GM13977 (cell line): ENCODE data around the gene DPYSL3.
A peak's percentile ranks its signal among the peaks of the same experiment; 100 is the strongest.
"Not testable (repeated sequence)": the region's sequence is repeated elsewhere in the genome, so short reads cannot be mapped to it uniquely, and the experiment has no call there.

Source experiments
- DNase-seq: peaks from one replicate; pipeline ENCODE4 v3.0.0; 2012; ENCODE audit warnings: low spot score
- CTCF ChIP-seq: IDR thresholded peaks from 2 replicates; pipeline ENCODE4 v1.5.1; 2012; ENCODE audit warnings: mild to moderate bottlenecking, control low read depth; ENCODE audit not compliant: insufficient read depth; ENCODE audit errors: extremely low read depth, missing control alignments
- in situ Hi-C: fragments of 300-500 bp; cut with MboI; formaldehyde crosslinking; loops from one replicate; pipeline ENCODE4 v1.12.0; 2022; ENCODE audit warnings: low sequenced_read_pairs, low pct_unique_long_range_greater_than_20kb, mixed read lengths, inconsistent platforms; ENCODE audit not compliant: unreplicated experiment

DPYSL3 gene

GRCh38 chr5:147373328-147373727 lies 136.5 kb downstream of the DPYSL3 start:
- in situ Hi-C loops = no loop called here
- TF ChIP-seq CTCF = no peak
- DNase-seq = no peak

GRCh38 chr5:147372191-147372590 lies 137.7 kb downstream of the DPYSL3 start:
- TF ChIP-seq CTCF = no peak
- in situ Hi-C loops = no loop called here
- no peak for DNase-seq

GRCh38 chr5:147371290-147371689 lies 138.6 kb downstream of the DPYSL3 start:
- no peak for TF ChIP-seq CTCF
- DNase-seq = no peak
- in situ Hi-C loops = no loop called here

GRCh38 chr5:147369742-147370374 lies 140.0 kb downstream of the DPYSL3 start:
- peak; percentile 12 for TF ChIP-seq CTCF
- in situ Hi-C loops = no loop called here
- DNase-seq = no peak

- in situ Hi-C loops, DNase-seq: not testable (repeated sequence)
Observed at GRCh38 chr5:147367381-147367780, 142.5 kb downstream of the DPYSL3 start.

- in situ Hi-C loops = no loop called here
- no peak for TF ChIP-seq CTCF
- no peak for DNase-seq
Observed at GRCh38 chr5:147361441-147362175, 148.3 kb downstream of the DPYSL3 start.

GRCh38 chr5:147360816-147361215 lies 149.1 kb downstream of the DPYSL3 start:
- no peak for TF ChIP-seq CTCF
- in situ Hi-C loops = no loop called here
- DNase-seq = no peak
